AG08396 (cell line): ENCODE data around the gene ZNF554.

Source experiments
- DNase-seq: peaks from one replicate; pipeline ENCODE4 v3.0.0; 2012; ENCODE audit warnings: low spot score, mixed read lengths

The ZNF554 gene

GRCh38 chr19:2827840-2828489, 8.3 kb downstream of the ZNF554 start:
- no peak for DNase-seq

GRCh38 chr19:2834294-2834871, 14.7 kb downstream of the ZNF554 start:
- DNase-seq = no peak

DNA sequence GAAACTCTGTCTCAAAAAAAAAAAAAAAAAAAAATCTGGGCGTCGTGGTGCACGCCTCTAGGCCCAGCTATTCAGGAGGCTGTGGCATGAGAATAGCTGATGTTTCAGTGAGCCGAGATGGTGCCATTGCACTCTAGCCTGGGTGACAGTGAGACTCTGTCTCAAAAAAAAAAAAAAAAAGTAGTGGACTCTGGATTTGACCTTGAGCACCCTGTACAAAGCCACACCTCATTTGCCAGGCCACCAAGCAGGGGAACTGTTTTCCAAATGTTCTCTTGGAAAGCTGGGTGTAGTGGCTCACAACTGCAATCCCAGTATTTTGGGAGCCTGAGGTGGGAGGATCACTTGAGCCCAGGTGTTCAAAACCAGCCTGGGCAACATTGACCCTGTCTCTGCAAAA, 17.8 kb downstream of the ZNF554 start:
- DNase-seq = no peak

DNA sequence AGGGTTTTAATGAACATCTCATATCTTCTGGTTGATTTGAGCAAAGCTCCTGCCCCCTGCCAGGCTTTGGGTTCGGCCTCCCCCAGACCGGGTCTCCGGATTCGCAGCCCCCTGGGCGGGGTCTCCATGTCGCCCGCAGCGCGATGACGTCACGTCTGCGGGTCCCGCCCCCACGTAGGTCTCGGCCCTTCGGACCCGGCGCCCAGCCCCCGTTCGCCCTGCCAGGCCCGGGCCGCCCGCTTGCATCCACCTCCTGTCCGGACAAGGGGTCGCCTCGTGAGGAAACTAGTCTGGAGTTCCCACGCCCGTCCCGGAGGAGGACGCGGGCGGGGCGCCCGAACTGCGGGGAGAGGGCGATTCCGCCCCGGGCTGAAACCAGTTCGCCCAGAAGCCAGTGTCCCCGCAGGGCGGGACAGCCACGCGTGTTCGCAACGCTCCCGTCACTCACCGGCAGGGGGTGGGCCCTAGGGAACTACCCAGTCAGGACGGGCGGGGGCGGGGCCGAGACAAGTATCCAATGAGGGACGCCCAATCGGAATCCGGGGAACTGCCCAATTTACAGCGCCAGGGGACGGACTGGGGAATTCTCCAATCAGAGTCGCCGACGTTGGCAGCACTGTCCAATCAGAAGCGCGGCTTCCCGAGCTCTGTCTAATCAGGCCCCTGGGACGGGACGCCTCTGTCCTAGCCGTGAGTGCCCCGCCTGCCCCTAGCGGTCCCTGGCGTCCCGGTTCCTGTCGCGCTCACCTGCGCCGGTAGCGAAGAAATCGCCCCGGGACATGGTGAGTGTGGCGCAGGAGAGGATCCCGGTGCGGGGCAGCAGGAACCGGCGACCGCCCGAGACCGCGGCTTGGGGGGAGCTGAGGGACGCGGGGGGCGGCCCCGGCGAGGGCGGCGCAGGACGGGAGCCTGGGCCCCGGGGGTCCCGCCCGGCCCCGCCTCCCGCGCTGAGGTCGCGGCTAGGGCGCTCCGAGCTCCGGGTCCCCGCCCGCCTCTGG, 21.4 kb downstream of the ZNF554 start, which contains the start of gene ZNF555:
TSS of gene ZNF555 (plus strand) at position 682 of the 998 bp plus-strand sequence. CDS start at position 780, 98 bp downstream.
- peak; percentile 100 for DNase-seq

- peak; percentile 43 for DNase-seq
Observed at GRCh38 chr19:2841855-2842574, 22.3 kb downstream of the ZNF554 start.

- no peak for DNase-seq
Observed at GRCh38 chr19:2845107-2845506, 25.4 kb downstream of the ZNF554 start.

DNA sequence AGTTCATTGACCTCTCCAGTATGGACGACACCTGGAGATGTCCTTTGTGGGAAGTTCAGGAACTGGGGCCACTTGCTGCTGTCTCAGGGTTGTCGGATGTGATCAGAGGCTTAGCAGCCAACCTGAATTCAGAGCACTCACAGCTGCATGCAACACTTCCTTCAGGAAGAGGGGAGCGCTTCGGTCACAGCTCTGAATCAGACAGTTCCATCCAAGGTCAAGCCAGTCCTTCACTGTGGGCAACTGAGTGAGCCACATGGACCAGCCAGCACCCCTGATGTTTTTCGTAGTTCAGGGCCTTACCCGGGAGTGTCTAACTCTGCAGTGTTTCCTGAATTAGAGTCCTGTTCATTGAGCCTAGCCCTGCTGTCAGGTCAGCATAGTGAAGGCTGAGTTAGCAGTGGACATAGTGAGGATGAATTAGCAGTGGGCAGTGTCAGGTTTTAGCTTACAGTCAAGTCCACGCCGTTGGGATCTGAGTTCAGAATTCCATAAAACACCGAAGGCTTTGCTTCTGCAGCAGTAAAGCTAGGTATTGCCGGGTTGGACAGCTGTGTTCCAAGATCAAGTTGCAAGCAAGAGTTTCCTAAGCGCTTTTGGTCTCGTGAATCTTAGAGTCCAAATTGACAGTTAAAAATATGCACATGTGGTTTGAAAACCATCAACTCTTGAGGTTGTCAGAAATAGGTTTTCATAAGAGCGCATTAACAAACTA, 26.7 kb downstream of the ZNF554 start:
- no peak for DNase-seq

GRCh38 chr19:2847507-2847906, 27.8 kb downstream of the ZNF554 start:
- DNase-seq = no peak

DNA sequence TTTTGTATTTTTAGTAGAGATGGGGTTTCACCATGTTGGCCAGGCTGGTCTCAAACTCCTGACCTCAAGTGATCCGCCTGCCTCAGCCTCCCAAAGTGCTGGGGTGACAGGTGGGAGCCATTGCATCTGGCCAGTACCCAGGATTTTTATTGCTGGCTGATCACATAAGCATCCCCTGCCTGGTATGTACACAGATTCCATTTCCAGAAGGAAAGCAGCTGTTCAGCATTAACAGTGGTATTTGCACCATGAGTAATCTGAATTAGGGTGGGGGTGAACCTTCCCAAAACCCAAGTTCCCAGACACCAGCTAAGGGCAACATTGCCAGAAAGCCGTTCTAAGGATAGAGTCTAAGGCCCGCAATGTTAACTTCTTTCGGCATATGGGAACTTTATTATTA, 28.9 kb downstream of the ZNF554 start:
- DNase-seq = peak; percentile 41

- DNase-seq = no peak
Observed at GRCh38 chr19:2850256-2850925, 30.7 kb downstream of the ZNF554 start.

GRCh38 chr19:2852598-2852997, 32.9 kb downstream of the ZNF554 start:
- DNase-seq = no peak

- no peak for DNase-seq
Observed at GRCh38 chr19:2853015-2853606, 33.4 kb downstream of the ZNF554 start.

DNA sequence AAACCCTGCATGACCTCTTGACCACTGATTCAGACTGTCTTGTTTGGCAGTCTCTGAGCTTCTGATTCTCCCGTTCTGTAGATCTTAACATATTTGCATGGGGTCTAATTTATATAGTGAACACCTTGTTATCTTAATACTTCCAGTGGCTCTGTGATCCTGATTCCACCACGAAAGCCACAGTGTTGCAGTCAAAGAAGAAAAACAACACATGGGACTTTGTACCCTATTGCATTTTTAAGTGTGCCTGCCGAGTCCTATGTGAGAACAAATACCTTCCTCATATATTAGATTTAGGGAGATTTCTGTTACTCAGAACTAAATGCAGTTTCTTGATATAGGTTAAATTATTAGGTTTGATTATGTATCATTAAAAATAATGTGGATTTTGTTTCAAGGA, 35.2 kb downstream of the ZNF554 start:
- no peak for DNase-seq

DNA sequence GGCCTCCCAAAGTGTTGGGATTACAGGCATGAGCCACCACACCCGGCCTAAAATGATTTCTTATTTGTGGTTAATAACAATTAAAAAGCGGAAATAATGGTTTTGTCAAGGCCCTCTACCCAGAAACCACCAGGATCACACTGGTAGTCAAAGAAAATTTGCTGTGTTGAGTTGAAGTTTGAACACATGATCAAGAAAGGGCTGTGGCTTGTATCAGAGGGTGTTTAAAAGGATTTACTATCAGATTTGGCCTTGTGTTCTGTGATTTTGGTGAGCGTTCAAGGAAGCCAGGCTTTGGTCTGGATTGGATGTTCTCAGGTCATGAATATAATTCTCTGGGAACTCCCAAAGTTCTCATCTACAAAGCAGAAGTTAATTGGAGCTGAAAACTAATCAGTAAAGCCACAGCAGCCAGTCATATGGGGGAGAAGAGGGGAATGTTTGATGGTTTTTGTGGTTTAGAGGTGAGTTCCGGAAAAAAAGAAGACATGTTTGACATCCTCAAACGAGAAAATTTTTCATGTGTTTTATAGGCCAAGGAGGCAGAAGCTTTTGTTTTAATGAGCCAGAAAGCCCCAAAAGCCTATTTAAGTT, 36.9 kb downstream of the ZNF554 start:
- no peak for DNase-seq

- DNase-seq = no peak
Observed at GRCh38 chr19:2858864-2859263, 39.2 kb downstream of the ZNF554 start.

DNA sequence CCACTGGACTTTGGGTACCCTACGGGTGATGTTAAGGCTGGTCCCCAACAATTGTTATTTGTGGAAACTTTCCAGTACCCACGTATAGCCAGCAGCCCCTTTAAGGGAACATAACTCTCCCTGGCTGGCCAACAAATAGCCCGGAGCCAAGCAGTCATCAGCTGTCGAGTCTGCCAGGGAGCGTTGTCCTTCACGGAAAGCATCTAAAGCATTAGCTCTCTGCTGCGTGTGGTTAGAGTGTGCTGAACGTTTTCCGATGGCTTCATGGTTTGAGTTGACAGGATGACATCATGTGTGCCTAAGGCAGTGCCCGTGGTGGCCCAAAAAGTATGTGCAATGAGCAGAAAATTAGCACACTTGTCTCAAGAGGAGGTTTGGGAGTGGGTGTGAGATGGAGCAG, 44.1 kb downstream of the ZNF554 start:
- DNase-seq = no peak

DNA sequence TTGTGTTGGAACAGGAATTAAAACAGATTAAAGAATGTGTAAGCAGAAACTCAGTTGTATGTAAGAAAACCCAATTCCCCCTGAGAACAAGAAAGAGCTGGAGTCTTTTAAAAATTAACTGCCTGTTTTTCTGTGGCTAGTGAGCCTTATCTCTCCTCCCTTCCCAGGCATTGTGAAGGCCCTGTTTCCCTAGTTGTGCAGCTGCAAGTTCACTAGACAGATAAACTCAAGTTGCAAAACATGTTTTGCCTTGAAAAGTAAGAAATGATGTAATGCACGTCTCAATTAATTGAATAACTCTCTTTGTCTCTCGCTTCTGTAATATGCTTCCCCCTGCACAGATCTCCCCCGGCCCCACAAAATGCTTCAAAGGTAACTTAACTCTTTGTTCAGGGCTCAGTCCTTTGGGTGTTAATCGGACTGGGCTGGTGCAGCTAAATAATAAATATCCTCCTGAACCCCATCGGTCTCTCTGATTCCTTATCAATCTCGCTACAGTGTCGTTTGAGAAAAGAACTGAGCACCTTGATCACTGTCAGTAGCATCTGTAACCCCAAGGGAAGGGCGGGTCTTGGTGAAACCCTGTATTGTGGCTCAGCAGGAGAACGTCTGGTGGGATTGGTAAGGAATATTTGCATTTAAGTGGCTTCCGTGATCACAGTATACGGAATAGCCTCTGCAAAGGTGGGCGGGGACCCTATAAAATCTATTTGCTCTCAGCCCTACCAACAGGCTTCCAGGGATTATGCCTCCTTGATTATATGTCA, 45.8 kb downstream of the ZNF554 start:
- DNase-seq = no peak

DNA sequence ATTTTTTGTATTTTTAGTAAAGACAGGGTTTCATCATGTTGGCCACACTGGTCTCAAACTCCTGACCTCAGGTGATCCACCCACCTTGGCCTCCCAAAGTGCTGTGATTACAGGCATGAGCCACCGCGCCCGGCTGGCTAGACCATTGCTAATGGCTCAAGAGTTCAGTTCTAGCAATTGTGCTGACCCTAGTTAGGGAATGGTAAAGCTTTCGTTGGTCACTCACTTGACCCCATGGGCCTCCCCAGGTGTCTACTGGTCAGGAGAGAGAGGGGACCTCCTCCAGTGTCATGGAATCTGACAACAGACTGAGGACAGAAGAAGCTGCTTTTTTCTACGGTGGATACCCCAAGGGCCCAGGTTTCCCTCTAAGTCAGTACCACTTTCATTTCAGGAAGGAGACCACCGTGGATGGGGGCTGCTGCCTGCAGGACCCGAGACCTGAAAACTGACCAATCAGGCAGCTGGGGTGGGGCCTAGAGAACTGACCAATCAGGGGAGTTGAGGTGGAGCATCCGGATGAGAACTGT, 46.9 kb downstream of the ZNF554 start:
- no peak for DNase-seq
